HG03521 (cell line): Measurements from ENCODE around the gene MACO1.
"Not testable (repeated sequence)": the region's sequence is repeated elsewhere in the genome, so short reads cannot be mapped to it uniquely, and the experiment has no call there.

Experiments used
- ATAC-seq: cut with Tn5 transposase; IDR thresholded peaks from one replicate; pipeline ENCODE4 v1.9.1; 2021; ENCODE audit warnings: mild to moderate bottlenecking, moderate library complexity; ENCODE audit not compliant: unreplicated experiment

The MACO1 gene

GRCh38 chr1:25450891-25451290 is 20.2 kb downstream of the MACO1 start:
- ATAC-seq, result no peak

GRCh38 chr1:25451908-25452307 is 21.2 kb downstream of the MACO1 start:
- ATAC-seq, result no peak

GRCh38 chr1:25456502-25456901 is 25.8 kb downstream of the MACO1 start:
- no peak for ATAC-seq

DNA sequence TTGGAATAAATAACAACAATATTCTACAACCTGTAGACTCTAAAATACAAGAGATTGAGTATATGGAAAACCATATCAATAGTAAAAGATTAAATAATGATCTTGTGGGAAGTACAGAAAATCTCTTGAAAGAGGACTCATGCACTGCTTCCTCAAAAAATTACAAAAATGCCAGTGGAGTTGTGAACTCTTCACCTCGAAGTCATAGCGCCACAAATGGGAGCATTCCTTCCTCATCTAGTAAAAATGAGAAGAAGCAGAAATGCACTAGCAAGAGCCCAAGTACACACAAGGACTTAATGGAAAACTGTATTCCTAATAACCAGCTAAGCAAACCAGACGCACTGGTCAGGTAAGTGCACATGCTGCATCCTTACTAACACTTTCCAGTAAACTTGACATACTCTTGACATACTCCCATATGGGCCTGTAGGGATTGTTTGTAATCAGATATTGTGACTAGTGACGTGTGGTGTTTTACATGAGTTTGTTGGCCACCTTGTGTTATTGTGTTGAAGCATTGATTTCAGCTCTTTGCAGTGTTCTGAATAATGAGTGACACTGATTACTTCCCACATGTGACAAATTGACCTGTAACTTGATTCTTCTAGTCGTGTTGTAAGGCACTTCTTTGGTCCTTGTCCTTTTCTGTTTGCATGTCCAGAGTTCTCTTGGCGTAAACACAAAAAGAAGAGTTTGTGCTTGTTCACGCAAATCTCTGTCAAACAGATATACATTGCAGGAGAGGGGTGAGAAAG is 28.0 kb downstream of the MACO1 start:
- no peak for ATAC-seq

- no peak for ATAC-seq
Measured at GRCh38 chr1:25460020-25460419, 29.3 kb downstream of the MACO1 start.

- ATAC-seq, result not testable (repeated sequence)
Measured at GRCh38 chr1:25460816-25461215, 30.1 kb downstream of the MACO1 start.

DNA sequence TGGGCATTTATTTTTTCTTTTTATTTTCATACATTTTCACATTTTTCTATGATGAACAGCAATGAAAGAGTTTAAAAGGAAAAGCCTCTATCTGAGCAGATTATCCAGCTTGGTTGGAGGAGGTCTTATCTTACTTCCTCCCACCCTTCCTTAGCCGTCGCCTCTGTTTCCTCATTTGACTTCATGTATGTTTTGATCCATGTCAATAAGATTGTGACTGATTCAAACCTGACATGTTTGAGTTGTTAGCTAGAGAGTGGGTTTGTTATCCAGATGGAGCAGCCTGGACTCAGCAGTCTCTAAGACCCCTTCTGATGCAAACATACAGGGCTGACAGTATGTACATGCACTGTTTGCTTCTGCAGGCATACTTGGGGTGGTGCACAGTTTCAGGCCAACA is 31.2 kb downstream of the MACO1 start:
- ATAC-seq, result no peak

- ATAC-seq, result no peak
Measured at GRCh38 chr1:25462732-25463131, 32.0 kb downstream of the MACO1 start.

DNA sequence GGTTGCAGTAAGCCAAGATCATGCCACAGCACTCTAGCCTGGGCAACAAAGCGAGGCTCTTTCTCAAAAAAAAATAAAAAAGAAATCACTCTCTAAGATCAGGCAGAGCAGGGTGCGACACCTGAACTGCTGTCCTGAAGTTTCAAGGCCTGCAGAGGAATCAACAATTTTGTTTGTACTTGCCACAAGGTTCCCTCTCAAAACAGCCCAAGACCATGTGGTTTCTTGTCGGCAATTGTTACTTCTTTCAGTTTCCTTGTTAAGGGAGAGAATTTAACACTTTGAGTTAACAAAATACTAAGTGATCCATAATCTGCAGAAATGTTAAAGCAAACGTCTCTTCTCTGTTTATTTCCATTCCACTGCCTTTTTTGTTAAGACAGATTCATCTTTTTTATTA is 36.5 kb downstream of the MACO1 start:
- ATAC-seq, result no peak

GRCh38 chr1:25467616-25468015 is 36.9 kb downstream of the MACO1 start:
- no peak for ATAC-seq

DNA sequence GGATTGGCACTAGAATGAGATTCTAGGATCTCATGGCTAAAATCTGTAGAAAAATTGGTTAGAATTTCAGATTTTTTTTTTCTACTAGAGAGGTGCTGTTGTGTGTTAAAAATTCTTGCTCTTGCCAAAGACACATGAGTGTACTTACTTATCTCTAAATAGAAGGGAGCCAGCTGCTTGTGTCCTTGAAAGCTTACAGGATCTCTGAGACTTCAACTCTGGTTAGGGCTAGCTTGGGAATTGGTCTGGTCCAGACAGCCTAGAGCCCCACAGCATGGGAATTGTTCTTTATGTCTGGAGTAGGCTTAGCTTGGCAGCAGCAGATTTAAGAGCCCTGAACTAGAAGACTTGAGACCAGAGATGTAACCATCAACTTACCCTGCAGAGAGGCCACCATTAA is 37.3 kb downstream of the MACO1 start:
- ATAC-seq, result no peak

- ATAC-seq, result no peak
Measured at GRCh38 chr1:25469177-25469576, 38.5 kb downstream of the MACO1 start.

DNA sequence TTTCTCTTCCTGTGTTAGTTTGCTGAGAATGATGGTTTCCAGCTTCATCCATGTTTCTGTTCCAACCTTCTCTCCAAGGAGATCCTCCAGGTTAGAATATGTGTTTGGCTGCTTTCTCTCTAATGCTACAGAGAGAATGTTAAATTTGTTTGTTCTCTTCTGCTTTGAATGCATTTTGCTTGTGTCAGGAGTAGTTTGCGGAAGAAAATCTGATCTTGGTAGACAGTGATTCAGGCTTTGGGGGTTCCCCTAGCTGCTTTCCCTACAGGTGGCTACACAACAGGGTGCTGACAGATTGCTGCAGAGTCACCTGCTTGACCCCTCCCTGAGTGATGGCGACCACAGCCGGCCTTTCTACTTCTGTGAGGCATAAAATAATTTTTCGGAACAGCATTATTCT is 41.8 kb downstream of the MACO1 start:
- no peak for ATAC-seq

DNA sequence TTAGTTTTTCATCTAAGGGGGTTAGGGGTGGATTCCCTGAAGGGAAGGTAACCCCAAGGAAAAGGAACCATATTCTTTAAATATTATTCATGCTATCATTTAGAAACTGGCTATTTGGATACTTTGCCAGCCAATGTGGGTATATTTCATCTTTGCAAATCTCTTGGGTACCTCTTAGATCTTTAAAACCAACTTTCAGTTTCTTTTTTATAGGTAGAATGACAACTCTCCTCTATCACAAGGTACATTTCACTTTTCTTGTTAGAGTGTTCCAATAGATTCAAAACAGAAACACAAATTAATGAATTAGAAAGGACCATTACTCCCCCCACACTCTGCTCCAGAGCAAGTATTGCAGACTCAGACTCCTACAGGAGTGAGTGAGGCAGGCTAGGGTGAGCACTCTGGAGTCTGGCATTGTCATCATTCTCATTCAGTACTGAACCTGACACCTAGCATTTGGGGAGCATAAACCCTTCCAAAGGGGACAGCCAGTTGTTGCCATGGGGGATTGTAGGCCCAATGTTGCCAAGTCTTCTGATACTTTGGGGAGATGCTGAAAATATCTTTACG is 43.0 kb downstream of the MACO1 start:
- no peak for ATAC-seq

DNA sequence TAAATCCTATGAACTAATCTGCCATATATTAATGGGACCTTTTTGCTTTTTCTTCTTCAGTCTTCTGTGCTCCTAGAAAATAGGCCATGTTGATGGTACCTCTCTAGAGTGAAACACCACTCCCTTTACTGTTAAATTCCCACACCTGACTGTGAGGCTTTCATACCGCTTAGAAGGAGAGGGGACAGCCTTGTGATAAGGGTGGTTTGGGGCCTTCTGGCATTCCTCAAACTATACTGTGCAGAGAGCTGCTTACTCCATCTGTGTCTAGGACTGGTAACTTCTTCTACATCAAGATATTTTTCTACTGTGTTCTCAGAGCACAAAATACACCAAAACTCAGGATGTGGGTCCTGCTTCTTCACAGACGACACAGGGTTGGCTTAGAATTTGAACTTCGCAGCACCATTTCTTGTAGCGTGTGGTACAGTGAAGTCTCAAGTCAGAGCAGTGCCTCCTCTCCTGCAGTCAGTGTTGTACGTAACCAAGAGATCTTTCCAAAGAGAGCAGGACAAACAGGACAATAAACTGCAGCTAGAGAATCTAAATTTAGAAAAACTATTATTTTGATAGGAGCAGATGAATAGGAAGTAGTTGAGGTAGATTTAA is 43.8 kb downstream of the MACO1 start:
- ATAC-seq, result no peak

DNA sequence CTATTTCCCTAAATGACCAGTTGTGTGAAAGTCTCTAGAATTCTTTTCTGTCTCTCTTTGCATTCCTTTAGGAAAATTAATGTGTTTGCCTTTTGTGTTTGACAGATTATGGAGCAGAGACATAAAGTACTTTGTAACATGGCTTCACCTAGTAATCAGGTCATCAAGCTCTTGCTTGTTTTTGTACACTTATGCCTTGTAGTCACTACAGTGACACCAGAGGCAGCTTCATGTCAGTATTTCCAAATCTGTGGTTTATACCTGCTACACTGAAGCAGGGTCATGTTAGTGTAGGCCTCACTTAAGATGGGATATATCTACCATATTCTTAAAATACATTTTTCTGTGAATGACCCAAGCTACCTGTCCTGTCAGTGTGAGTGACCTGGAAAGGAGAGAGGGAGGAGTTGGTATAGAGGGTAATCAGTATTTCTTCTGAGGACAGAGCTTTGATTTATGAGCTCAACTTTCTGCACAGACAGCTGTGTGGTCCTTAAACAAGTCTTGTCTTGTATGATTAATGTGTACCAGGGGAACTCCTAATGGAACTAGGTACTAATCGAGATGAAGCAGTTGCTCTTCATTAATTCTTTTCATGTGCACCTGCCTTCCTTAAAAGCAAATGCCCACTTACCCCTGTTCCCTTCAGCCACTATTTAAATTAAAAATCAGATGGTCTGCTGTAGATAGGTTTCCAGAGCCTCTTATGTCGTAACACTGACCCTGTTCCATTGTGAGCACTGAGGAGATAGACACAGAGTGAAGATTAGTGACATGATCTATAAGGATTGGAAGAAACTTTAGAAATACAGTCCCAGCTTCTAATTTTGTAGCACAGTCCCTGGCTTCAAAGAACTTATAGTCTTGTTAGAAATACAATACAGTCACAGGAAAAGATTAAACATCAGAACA is 45.7 kb downstream of the MACO1 start:
- no peak for ATAC-seq

DNA sequence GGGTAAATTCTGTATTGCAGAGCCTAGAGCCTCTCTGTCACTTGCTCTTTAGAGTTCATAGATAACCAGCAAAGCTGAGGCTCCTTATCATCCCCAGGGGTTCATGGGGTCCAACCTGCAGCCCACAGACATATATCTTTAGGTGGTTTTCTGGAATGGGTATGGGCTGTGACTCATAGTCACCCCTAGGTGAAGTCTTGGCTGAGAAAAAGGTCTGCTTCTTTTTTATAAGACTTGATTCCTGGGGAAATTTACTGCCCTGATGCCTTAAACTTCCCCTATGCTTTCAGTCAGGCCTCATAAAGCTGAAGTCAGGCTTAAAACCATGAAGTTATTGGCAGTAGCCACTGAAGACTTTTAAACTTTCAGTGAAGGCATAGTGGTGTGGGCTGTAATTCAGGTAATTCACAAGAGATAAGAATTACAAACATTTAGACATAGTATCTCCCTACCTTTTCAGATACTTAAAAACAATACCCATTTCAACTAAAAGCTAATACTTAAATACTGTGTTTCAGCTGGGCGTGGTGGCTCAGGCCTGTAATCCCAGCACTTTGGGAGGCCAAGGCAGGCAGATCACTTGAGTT is 46.8 kb downstream of the MACO1 start:
- ATAC-seq, result no peak

DNA sequence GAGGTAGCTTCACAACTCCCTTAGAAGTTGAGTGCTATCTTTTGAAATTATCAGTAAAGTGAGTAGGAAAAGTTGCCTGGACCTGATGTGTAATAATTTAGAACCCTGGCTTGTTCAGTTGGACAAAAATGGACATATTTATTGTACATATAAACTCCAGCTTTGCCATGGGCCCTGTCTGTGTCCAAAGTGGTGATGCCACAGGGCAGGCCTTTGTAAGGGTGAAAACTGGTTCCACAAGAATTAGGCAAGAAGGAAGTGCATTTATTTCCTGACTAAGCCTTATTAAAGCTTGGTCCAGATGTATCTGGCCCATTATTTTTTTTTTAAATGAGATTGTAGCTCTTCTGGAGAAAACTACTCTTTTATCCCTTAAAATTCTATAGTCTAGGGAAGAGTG is 47.9 kb downstream of the MACO1 start:
- no peak for ATAC-seq

DNA sequence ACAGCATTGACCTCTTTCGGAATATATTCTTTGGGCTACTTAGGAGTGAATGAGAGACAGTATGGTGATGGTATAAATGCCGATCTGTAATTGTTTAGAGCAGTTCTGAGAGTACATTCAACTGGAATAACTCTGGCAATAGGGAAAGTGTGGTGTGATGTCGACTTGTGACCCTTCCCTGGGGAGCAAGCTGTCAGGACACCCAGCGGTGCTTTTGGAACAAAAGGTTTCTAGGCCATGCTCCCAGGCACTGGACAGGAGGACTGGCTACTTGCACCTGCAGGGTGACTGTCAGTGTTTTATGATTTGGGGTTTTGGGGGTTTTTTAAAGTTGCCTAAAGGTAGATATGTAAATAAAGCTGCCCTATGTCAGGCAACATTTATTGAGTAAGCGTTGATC is 50.9 kb downstream of the MACO1 start:
- no peak for ATAC-seq

DNA sequence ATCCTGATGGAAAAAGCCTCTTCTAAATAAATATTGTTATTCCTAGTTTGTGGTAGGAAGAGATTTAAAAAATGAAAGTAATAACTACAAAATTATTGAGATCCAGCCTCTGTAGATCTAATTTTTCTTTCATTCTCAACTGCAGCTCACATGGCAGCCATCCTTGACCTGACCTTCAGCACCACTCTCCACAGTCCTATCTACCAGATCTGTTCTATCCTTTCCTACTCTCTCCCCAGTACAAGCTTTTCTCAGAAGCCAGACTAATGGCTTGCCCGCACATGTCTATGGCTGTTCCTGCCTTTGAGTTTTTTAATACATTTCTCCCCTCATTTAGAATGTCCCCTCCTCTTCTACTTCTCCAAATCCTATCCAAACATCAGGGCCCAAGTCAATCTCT is 51.5 kb downstream of the MACO1 start:
- no peak for ATAC-seq

- no peak for ATAC-seq
Measured at GRCh38 chr1:25484096-25484495, 53.4 kb downstream of the MACO1 start.
